GM21825 (cell line): ENCODE results near the gene CCDC185.

Source experiments
- ATAC-seq: cut with Tn5 transposase; IDR thresholded peaks from one replicate; pipeline ENCODE4 v1.9.1; 2021; ENCODE audit warnings: mild to moderate bottlenecking, moderate library complexity; ENCODE audit not compliant: unreplicated experiment

The CCDC185 gene

GRCh38 chr1:223393275-223394214, at the start of gene CCDC185:
Gene CCDC185, plus strand, starts transcription at chr1:223393415. Its CDS starts 61 bp downstream, at chr1:223393476.
- no peak for ATAC-seq

GRCh38 chr1:223343692-223344091, 49.5 kb upstream of the CCDC185 start:
- ATAC-seq, result no peak

- ATAC-seq, result no peak
Observed at GRCh38 chr1:223344491-223344890, 48.7 kb upstream of the CCDC185 start.

GRCh38 chr1:223345720-223346119, 47.5 kb upstream of the CCDC185 start:
- no peak for ATAC-seq

- no peak for ATAC-seq
Observed at GRCh38 chr1:223346311-223346710, 46.9 kb upstream of the CCDC185 start.

GRCh38 chr1:223347583-223347982, 45.6 kb upstream of the CCDC185 start:
- no peak for ATAC-seq

GRCh38 chr1:223348439-223348838, 44.8 kb upstream of the CCDC185 start:
- ATAC-seq, result no peak

- ATAC-seq, result no peak
Observed at GRCh38 chr1:223349241-223349640, 44.0 kb upstream of the CCDC185 start.

GRCh38 chr1:223350361-223350908, 42.8 kb upstream of the CCDC185 start:
- no peak for ATAC-seq

GRCh38 chr1:223352944-223353343, 40.3 kb upstream of the CCDC185 start:
- ATAC-seq, result no peak

- ATAC-seq, result no peak
Observed at GRCh38 chr1:223353939-223354338, 39.3 kb upstream of the CCDC185 start.

- no peak for ATAC-seq
Observed at GRCh38 chr1:223355699-223356098, 37.5 kb upstream of the CCDC185 start.

- no peak for ATAC-seq
Observed at GRCh38 chr1:223358826-223359225, 34.4 kb upstream of the CCDC185 start.

- no peak for ATAC-seq
Observed at GRCh38 chr1:223363057-223363855, 30.0 kb upstream of the CCDC185 start.

GRCh38 chr1:223363856-223364684, 29.1 kb upstream of the CCDC185 start, which contains the start of gene SUSD4:
Gene SUSD4, minus strand, starts transcription at chr1:223364176. Its CDS starts 751 bp downstream, at chr1:223363425.
- ATAC-seq, result no peak

- ATAC-seq, result no peak
Observed at GRCh38 chr1:223364685-223365382, 28.4 kb upstream of the CCDC185 start.

- ATAC-seq, result no peak
Observed at GRCh38 chr1:223374064-223374610, 19.1 kb upstream of the CCDC185 start.

GRCh38 chr1:223378754-223379153, 14.5 kb upstream of the CCDC185 start:
- ATAC-seq, result no peak

GRCh38 chr1:223386013-223386412, 7.2 kb upstream of the CCDC185 start:
- ATAC-seq, result no peak

- ATAC-seq, result no peak
Observed at GRCh38 chr1:223390618-223391017, 2.6 kb upstream of the CCDC185 start.
